ENCODE data around the gene CELF2.

CELF2 gene

DNA sequence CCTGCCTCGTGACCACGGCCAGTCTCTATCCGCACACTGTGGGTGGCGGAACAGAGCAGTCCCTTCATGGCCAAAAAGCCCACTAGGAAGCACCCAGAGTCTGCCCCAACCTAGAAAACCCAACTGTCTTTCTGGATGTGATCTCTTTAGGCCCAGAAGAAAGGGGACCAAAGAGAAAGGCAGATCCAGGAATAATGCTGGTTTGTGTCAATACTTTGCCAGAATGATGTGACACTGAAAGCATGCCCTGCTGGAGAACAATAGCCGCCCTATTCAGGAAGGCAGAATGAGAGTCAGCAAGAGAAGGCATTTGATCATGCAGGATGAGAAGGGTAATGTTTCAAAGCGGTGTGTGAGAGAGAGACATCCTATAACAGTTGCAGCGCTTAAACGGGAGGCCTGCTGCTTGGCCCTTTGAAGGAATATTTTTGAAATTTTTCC lies 319.1 kb downstream of the CELF2 start:
- Histone ChIP-seq H3K79me2 (no peaks in the 10 kb centered on the region), H3K27ac (no peak overlapping the region), H3K36me3 (ENCODE audit: control insufficient read depth, insufficient read depth, low read length) (no peaks in the 10 kb centered on the region), H3K27me3 (ENCODE audit: control insufficient read depth, insufficient read depth, low read length) (no peaks in the 10 kb centered on the region), H3K9ac (no peak overlapping the region), H3K4me1 (no peaks in the 10 kb centered on the region), H3K9me3 (ENCODE audit: control insufficient read depth, low read length) (no peaks in the 10 kb centered on the region), H3K4me3 (ENCODE audit: low read depth, low read length) (no peak overlapping the region), H2AFZ (no peak overlapping the region), H3K4me2 (ENCODE audit: low read length) (no peak overlapping the region)
- TF ChIP-seq, protein P1, sequence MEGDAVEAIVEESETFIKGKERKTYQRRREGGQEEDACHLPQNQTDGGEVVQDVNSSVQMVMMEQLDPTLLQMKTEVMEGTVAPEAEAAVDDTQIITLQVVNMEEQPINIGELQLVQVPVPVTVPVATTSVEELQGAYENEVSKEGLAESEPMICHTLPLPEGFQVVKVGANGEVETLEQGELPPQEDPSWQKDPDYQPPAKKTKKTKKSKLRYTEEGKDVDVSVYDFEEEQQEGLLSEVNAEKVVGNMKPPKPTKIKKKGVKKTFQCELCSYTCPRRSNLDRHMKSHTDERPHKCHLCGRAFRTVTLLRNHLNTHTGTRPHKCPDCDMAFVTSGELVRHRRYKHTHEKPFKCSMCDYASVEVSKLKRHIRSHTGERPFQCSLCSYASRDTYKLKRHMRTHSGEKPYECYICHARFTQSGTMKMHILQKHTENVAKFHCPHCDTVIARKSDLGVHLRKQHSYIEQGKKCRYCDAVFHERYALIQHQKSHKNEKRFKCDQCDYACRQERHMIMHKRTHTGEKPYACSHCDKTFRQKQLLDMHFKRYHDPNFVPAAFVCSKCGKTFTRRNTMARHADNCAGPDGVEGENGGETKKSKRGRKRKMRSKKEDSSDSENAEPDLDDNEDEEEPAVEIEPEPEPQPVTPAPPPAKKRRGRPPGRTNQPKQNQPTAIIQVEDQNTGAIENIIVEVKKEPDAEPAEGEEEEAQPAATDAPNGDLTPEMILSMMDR (IDR thresholded peaks at IDR 0.05): no peak

DNA sequence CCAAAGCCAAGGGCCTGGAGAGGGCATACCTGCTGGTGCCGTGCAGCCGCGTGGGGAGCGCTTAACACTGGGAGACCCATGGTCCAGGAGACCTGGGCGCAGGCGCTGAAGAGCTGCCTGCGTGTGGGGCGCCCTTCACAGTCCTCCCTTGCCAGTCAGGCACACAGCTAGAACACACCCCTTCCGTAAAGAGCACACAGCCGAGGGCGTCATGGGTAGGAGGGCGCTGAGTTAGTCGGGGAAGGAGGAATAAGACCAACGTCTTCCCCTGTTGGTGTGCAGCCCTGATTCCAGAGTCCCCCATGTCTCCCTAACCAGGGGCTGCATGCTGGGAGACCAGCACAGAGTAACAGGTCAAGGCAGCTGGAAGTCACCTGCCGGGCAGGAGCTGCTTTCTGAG lies 319.8 kb downstream of the CELF2 start:
- H3K4me1 ChIP-seq: no peaks in the 10 kb centered on the region
- no peaks in the 10 kb centered on the region for H3K79me2 ChIP-seq
- H3K4me3 ChIP-seq (ENCODE audit: low read depth, low read length): no peak overlapping the region
- no peak overlapping the region for H3K27ac ChIP-seq
- H3K9ac ChIP-seq: no peak overlapping the region
- H3K9me3 ChIP-seq (ENCODE audit: control insufficient read depth, low read length): no peaks in the 10 kb centered on the region
- H3K27me3 ChIP-seq (ENCODE audit: control insufficient read depth, insufficient read depth, low read length): no peaks in the 10 kb centered on the region
- no peaks in the 10 kb centered on the region for H3K36me3 ChIP-seq (ENCODE audit: control insufficient read depth, insufficient read depth, low read length)
- no peak overlapping the region for H2AFZ ChIP-seq
- no peak overlapping the region for H3K4me2 ChIP-seq (ENCODE audit: low read length)
- TF ChIP-seq, protein P1 (IDR thresholded peaks at IDR 0.05): no peak

DNA sequence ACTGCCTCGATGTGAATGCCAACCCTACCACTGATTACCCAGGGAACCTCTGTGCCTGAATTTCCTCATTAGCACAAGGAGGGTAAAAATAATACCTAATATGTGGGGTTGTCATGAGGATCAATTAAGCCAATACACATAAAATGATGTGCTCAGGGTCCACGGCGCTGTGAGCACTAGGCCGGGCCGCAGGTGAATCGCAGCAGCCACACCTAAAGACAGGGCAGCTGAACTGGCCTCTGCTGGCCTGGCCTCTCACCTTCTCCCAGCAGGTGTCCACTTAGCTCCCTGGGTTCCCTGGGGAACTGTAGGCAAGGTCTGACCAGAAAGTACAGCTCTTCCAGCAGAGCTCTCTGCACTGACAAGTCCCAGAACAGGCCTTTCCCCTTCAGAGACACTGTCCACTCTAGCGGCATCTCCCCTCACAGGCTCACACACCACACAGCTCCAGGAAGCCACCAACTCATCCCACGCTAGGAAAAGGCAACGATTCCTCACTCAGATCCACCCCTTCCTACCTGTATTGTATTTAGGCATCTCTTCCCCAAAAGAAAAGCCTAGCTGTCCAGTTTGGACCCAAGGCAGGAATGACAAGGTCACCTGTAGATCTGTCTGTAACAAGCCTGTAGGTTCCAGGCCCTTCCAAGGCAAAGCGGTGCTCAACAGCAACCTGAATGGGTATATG lies 320.6 kb downstream of the CELF2 start:
- Histone ChIP-seq H3K36me3 (ENCODE audit: control insufficient read depth, insufficient read depth, low read length) (no peaks in the 10 kb centered on the region), H3K4me3 (ENCODE audit: low read depth, low read length) (no peak overlapping the region), H3K9ac (no peak overlapping the region), H2AFZ (no peak overlapping the region), H3K4me1 (no peaks in the 10 kb centered on the region), H3K79me2 (no peaks in the 10 kb centered on the region), H3K27ac (no peak overlapping the region), H3K27me3 (ENCODE audit: control insufficient read depth, insufficient read depth, low read length) (no peaks in the 10 kb centered on the region), H3K9me3 (ENCODE audit: control insufficient read depth, low read length) (no peaks in the 10 kb centered on the region), H3K4me2 (ENCODE audit: low read length) (no peak overlapping the region)
- TF ChIP-seq, protein P1 (IDR thresholded peaks at IDR 0.05): no peak

DNA sequence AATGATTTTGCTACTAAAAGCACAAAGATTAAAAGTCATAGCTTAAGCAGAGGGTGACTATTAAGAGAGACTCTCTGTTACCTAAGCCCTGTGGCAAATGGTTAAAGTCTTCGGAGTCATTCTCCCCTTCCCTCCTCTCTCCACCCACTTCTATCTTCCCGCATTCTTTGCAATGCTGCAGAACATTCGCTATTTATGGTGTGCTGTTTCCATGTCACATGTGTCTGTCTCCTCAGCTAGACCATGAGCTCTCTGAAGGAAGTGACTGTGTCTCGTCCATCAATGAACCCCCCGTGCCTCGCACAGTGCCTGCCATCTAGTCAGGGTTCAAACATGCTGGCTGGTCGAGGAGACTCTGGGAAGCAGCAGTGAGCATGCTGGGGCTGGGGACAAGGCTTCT lies 321.3 kb downstream of the CELF2 start:
- TF ChIP-seq, protein P1 (IDR thresholded peaks at IDR 0.05): no peak
- Histone ChIP-seq H3K27ac (no peak overlapping the region), H3K4me3 (ENCODE audit: low read depth, low read length) (no peak overlapping the region), H3K79me2 (no peaks in the 10 kb centered on the region), H3K9ac (no peak overlapping the region), H3K4me2 (ENCODE audit: low read length) (no peak overlapping the region), H3K36me3 (ENCODE audit: control insufficient read depth, insufficient read depth, low read length) (no peaks in the 10 kb centered on the region), H2AFZ (no peak overlapping the region), H3K27me3 (ENCODE audit: control insufficient read depth, insufficient read depth, low read length) (no peaks in the 10 kb centered on the region), H3K9me3 (ENCODE audit: control insufficient read depth, low read length) (no peaks in the 10 kb centered on the region), H3K4me1 (no peaks in the 10 kb centered on the region)

DNA sequence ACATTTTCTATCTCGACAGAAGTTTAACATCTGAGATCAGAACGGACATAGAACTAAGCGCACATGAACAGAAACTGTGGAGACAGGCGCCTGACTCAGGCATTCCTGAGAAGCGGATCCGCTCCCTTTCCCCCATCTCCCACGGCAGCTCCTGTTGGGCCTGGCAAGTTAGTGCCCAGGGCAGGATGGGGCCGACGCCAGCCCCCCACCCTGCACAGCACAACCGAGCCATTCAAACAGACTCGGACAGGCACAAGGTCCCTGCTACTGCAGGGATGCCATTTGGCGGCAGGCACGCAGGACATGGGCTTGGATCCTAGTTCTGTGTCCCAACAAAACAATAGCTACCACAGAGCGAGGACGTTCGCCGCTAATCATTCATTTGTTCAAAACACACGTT lies 322.0 kb downstream of the CELF2 start:
- H3K4me1 ChIP-seq: no peaks in the 10 kb centered on the region

More for the DNA sequence above, 322.0 kb downstream of the CELF2 start:
- no peaks in the 10 kb centered on the region for H3K9me3 ChIP-seq (ENCODE audit: control insufficient read depth, low read length)
- H3K36me3 ChIP-seq (ENCODE audit: control insufficient read depth, insufficient read depth, low read length): no peaks in the 10 kb centered on the region
- H3K4me3 ChIP-seq (ENCODE audit: low read depth, low read length): no peak overlapping the region
- no peak overlapping the region for H3K27ac ChIP-seq
- no peaks in the 10 kb centered on the region for H3K27me3 ChIP-seq (ENCODE audit: control insufficient read depth, insufficient read depth, low read length)
- TF ChIP-seq, protein P1 (IDR thresholded peaks at IDR 0.05): no peak
- H3K79me2 ChIP-seq: no peaks in the 10 kb centered on the region
- no peak overlapping the region for H3K4me2 ChIP-seq (ENCODE audit: low read length)
- H3K9ac ChIP-seq: no peak overlapping the region
- H2AFZ ChIP-seq: no peak overlapping the region

Data from parathyroid adenoma (tissue), 2 donors.